ENCODE measurements around the gene KRTAP12-4.
"Not testable (repeated sequence)": the region's sequence is repeated elsewhere in the genome, so short reads cannot be mapped to it uniquely, and the experiment has no call there.

The KRTAP12-4 gene

GRCh38 chr21:44650973-44651675 is 3.3 kb downstream of the KRTAP12-4 start:
- no peak overlapping the region for H3K4me3 ChIP-seq (ENCODE audit: low read depth, low read length)
- DNase-seq (ENCODE audit: low read depth): no peak
- TF ChIP-seq CTCF (conservative IDR thresholded peaks at IDR 0.05; ENCODE audit: low read depth, low read length): no peak

DNA sequence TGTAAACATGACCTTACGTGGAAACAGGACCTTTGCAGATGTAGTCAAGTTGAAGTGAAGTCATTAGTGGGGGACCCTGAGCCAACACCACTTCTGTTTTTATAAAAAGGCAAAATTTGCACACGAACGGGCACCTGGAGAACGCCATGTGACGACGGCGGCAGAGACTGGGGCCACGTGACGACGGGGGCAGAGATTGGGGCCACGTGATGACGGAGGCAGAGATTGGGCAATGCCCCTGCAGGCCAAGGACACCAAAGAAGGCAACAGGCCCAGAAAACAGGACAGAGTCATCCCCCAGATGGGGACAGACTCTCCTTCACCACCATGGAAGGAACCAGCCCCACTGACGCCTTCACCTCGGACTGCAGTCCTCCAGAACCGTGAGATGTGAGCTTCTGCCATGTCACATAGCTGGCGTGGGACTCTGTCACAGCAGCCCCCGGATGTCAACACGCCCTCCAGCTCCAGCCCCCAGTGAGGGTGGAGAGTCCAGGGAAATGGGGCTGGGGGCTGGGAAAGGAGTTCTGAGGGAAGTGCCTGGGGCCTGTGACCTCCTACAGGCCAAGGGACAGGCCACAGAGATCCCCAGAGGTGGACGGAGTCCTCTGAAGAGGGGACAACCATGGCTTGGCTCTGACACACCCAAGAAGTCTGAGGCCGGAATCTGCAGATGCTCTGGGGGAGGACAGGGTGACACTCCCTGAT is 4.0 kb downstream of the KRTAP12-4 start:
- no peak for DNase-seq (ENCODE audit: low read depth)
- no peak overlapping the region for H3K4me3 ChIP-seq (ENCODE audit: low read depth, low read length)
- no peak for TF ChIP-seq CTCF (conservative IDR thresholded peaks at IDR 0.05; ENCODE audit: low read depth, low read length)

DNA sequence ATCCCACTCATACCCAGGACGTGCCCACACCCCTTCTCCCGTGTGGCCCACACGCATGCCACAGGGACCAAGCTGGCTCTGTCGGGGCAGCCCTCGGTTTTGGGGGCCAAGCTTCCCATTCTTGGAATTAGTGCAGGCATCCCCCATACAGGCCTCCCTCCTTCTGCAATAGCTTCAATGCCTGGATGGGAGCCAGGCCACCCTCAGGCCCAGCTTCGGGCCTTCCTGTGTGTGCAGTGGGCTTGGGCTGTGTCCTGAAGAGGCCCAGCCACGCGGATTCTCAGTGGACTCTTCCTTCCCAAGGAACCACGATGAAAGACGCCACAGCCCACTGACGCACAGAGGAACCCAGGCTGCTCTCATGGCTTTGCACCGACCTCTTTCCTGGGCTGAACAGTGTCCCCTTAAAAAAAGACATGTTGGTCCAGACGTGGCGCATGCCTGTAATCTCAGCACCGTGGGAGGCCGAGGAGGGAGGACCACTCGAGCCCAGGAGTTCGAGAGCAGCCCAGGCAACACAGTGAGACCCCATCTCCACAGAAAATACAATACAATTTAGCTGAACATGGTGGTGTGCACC is 4.8 kb downstream of the KRTAP12-4 start:
- no peak for TF ChIP-seq CTCF (conservative IDR thresholded peaks at IDR 0.05; ENCODE audit: low read depth, low read length)
- DNase-seq (ENCODE audit: low read depth): no peak
- H3K4me3 ChIP-seq (ENCODE audit: low read depth, low read length): no peak overlapping the region

DNA sequence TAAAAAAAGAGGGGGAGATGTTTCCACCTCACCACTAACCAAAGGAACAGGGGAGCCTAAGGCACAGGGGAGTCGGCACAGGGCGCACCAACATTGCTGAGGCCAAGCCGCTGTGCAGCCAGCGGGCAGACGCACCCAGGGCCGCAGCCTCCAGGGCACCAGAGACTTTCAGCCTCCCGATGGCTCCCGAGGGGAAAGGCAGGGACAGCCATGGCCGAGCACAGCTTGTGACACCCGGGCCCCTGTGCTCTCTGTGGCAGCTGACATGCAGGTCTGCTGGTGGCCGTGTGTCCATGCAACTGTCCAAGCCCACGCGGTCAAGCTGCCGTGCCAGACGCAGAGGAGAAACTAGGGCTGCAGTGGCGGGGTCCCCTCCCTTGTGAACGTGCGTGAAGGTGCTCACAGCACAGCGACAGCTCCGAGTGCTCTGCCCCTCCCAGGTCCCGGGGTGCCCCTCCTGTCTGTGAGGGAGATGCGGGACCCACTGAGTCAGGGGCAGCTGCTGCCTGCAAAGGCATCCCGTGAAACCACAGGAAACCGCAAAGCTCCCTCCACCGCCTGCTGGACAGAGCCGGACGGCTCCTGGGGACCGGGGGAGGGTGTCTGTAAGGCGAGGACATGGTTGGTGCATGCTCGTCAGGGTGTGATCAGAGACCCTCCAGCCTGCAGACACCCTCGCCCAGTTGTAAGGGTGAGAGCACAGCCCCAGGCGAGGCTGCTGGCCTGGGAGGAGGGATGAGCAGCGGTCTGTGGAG is 5.7 kb downstream of the KRTAP12-4 start:
- TF ChIP-seq CTCF (conservative IDR thresholded peaks at IDR 0.05; ENCODE audit: low read depth, low read length): no peak
- DNase-seq (ENCODE audit: low read depth): no peak
- no peak overlapping the region for H3K4me3 ChIP-seq (ENCODE audit: low read depth, low read length)

- no peak for TF ChIP-seq CTCF (conservative IDR thresholded peaks at IDR 0.05; ENCODE audit: low read depth, low read length)
- no peak for DNase-seq (ENCODE audit: low read depth)
- H3K4me3 ChIP-seq (ENCODE audit: low read depth, low read length): no peak overlapping the region
Observed at GRCh38 chr21:44647222-44647552, 7.3 kb downstream of the KRTAP12-4 start.

DNA sequence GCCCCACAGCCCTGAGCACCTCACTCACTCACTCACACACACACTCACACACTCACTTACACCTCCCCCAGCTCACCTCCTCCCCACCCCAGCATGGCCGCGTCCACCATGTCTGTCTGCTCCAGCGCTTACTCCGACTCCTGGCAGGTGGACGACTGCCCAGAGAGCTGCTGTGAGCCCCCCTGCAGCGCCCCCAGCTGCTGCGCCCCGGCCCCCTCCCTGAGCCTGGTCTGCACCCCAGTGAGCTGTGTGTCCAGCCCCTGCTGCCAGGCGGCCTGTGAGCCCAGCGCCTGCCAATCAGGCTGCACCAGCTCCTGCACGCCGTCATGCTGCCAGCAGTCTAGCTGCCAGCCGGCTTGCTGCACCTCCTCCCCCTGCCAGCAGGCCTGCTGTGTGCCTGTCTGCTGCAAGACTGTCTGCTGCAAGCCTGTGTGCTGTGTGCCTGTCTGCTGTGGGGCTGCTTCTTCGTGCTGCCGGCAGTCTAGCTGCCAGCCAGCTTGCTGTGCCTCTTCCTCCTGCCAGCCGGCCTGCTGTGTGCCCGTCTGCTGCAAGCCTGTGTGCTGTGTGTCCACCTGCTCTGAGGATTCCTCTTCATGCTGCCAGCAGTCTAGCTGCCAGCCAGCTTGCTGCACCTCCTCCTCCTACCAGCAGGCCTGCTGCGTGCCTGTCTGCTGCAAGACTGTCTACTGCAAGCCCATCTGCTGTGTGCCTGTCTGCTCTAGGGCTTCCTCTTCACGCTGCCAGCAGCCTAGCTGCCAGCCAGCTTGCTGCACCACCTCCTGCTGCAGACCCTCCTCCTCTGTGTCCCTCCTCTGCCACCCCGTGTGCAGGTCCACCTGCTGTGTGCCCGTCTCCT is 7.9 kb downstream of the KRTAP12-4 start, which contains the start of gene KRTAP10-11:
TSS of gene KRTAP10-11 (plus strand) at position 49 of the 856 bp plus-strand sequence. CDS start at position 94, 45 bp downstream.
- DNase-seq (ENCODE audit: low read depth); H3K4me3 ChIP-seq (ENCODE audit: low read depth, low read length): not testable (repeated sequence)

Data from choroid plexus epithelial cell (primary cell).